IMR-90 (cell line): Measurements from ENCODE around the gene C3orf18.
"Not testable (repeated sequence)": the region's sequence is repeated elsewhere in the genome, so short reads cannot be mapped to it uniquely, and the experiment has no call there.

ENCODE experiments used
- BHLHE40 ChIP-seq: fragments of 150-350 bp; IDR thresholded peaks from 2 replicates; pipeline ENCODE4 v1.6.1; 2016; ENCODE audit warnings: mild to moderate bottlenecking, low read depth, low read length
- FOS ChIP-seq: fragments of 150-350 bp; IDR thresholded peaks from 2 replicates; pipeline ENCODE4 v1.6.1; 2016; ENCODE audit warnings: low read depth, low read length
- POLR2A ChIP-seq: IDR thresholded peaks from 2 replicates; pipeline ENCODE4 v1.6.1; 2012; ENCODE audit warnings: mild to moderate bottlenecking, low read depth, low read length
- TF ChIP-seq, protein P1 (sequence below): fragments of 150-350 bp; IDR thresholded peaks from 2 replicates; pipeline ENCODE4 v1.6.1; 2016; ENCODE audit warnings: low read depth, mild to moderate bottlenecking, low read length, moderate library complexity, borderline replicate concordance

- not testable (repeated sequence) for TF ChIP-seq POLR2A, BHLHE40, FOS
- TF ChIP-seq, protein P1, sequence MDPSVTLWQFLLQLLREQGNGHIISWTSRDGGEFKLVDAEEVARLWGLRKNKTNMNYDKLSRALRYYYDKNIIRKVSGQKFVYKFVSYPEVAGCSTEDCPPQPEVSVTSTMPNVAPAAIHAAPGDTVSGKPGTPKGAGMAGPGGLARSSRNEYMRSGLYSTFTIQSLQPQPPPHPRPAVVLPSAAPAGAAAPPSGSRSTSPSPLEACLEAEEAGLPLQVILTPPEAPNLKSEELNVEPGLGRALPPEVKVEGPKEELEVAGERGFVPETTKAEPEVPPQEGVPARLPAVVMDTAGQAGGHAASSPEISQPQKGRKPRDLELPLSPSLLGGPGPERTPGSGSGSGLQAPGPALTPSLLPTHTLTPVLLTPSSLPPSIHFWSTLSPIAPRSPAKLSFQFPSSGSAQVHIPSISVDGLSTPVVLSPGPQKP = not testable (repeated sequence)
Observed at GRCh38 chr3:50512908-50513307, 54.6 kb downstream of the C3orf18 start.
